Breast epithelium (tissue), 4 donors: ENCODE measurements around the gene ABHD12B. TPM values are rescaled to one million over a fixed set of nuclear protein-coding genes. Genes with fewer than 3 reads are reported as not detected.

ENCODE experiments used
- DNase-seq, 2 donors: peaks; one replicate each; pipeline ENCODE4 v3.0.0-alpha.2; 2019; ENCODE audit warnings: low spot score in 2 of 2
- H3K27ac ChIP-seq, 2 donors: fragments of 200-600 bp; sonication (generic) in 1 of 2; one replicate each; pipeline ENCODE4 v1.5.1; 2016 to 2019; ENCODE audit warnings: mild to moderate bottlenecking in 1 of 2
- H3K27me3 ChIP-seq, 2 donors: fragments of 200-600 bp; sonication (generic) in 1 of 2; one replicate each; pipeline versions ENCODE4 v1.5.1 to v1.6.0; 2017 to 2019; ENCODE audit warnings: control low read depth in 1 of 2, mild to moderate bottlenecking in 1 of 2
- H3K36me3 ChIP-seq: fragments of 200-600 bp; one replicate; pipeline ENCODE4 v1.5.1; 2019
- H3K4me1 ChIP-seq, 2 donors: fragments of 200-600 bp; sonication (generic); one replicate each; pipeline ENCODE4 v1.5.1; 2016 to 2019; ENCODE audit warnings: control low read depth in 1 of 2
- H3K4me3 ChIP-seq, 3 donors: fragments of 200-600 bp; sonication (generic); 1 replicate in 2 of 3; 2 replicates in 1 of 3; pipeline ENCODE4 v1.5.1; 2016 to 2019; ENCODE audit warnings: mild to moderate bottlenecking in 3 of 3, moderate library complexity in 2 of 3
- H3K9me3 ChIP-seq, 2 donors: fragments of 200-600 bp; sonication (generic) in 1 of 2; one replicate each; pipeline ENCODE4 v1.5.1; 2016 to 2019; ENCODE audit warnings: control low read depth in 1 of 2
- POLR2A ChIP-seq: fragments of 450-650 bp; IDR thresholded peaks from one replicate; pipeline ENCODE4 v1.6.1; 2016; ENCODE audit warnings: antibody characterized with exemption, mild to moderate bottlenecking, moderate library complexity
- POLR2AphosphoS5 ChIP-seq, 3 donors: sonication (generic); formaldehyde crosslinking; IDR thresholded peaks; one replicate each; pipeline ENCODE4 v1.6.1; 2017; ENCODE audit warnings: antibody characterized with exemption in 3 of 3
- intact Hi-C: fragments of 100-400 bp; cut with DNase I; formaldehyde crosslinking; loops from one replicate; pipeline ENCODE4 v1.15.1; 2023; ENCODE audit warnings: low total_unique reads
- total RNA-seq, 3 donors: library from RNA; depleted of rRNA; stranded (reverse); fragments of >200 nt; gene quantifications; one replicate each; pipeline ENCODE4 v1.1.0, GENCODE V29; 2016
- TF ChIP-seq, protein P1 (sequence below), 3 donors: fragments of 450-650 bp; IDR thresholded peaks; one replicate each; pipeline ENCODE4 v1.5.1; 2016 to 2017; ENCODE audit warnings: antibody characterized with exemption in 3 of 3, mild to moderate bottlenecking in 3 of 3, moderate library complexity in 3 of 3

ABHD12B gene
- total RNA-seq, 3 donors from 2014 or later = not detected

DNA sequence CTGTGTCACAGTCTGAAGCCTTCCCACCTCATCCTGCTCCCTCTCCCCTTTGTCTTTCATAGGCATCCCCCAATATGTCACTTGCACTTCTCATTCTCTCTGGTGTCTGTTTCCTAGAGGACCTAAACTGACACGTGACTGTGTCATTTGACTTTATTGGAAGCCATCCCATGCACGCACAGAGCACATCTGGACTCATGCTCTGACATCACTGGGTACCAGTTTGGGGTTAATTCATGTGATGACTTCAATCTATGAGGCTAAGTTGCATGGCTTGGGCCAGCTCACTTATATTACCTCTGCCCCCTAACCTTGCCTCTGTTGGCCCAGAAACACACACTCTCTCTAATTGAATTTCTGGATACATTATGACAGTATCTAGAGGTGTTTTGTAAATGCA, 51.0 kb downstream of the ABHD12B start:
- Histone ChIP-seq H3K27me3 (no peaks in the 10 kb centered on the region), H3K4me3 (no peak overlapping the region), H3K4me1 (no peaks in the 10 kb centered on the region), H3K27ac (no peak overlapping the region), H3K36me3 (no peaks in the 10 kb centered on the region), H3K9me3 (no peaks in the 10 kb centered on the region)
- intact Hi-C loops = no loop called here
- TF ChIP-seq, protein P1, sequence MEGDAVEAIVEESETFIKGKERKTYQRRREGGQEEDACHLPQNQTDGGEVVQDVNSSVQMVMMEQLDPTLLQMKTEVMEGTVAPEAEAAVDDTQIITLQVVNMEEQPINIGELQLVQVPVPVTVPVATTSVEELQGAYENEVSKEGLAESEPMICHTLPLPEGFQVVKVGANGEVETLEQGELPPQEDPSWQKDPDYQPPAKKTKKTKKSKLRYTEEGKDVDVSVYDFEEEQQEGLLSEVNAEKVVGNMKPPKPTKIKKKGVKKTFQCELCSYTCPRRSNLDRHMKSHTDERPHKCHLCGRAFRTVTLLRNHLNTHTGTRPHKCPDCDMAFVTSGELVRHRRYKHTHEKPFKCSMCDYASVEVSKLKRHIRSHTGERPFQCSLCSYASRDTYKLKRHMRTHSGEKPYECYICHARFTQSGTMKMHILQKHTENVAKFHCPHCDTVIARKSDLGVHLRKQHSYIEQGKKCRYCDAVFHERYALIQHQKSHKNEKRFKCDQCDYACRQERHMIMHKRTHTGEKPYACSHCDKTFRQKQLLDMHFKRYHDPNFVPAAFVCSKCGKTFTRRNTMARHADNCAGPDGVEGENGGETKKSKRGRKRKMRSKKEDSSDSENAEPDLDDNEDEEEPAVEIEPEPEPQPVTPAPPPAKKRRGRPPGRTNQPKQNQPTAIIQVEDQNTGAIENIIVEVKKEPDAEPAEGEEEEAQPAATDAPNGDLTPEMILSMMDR (IDR thresholded peaks at IDR 0.05) = no peak
- TF ChIP-seq POLR2AphosphoS5 (IDR thresholded peaks at IDR 0.05) = no peak
- TF ChIP-seq POLR2A = no peak
- DNase-seq = no peak

DNA sequence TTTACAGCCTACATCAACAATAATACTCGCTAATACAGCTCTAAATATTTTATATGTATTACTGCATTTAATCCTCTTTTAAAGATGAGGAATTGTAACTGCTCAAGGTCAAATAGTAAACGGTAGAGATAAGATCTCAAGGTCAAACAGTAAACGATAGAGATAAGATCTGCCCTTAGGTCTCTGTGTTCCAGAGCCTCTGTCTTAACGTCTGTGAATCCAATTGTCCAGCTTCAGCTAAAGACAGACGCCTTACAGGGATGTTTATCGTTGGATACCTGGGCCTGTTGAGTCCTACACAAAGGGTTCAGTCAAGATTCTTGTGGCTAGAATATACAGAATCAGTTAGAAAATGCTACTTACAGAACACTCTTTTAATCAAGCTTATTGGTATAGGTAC, 52.4 kb downstream of the ABHD12B start:
- no peaks in the 10 kb centered on the region for H3K36me3 ChIP-seq
- TF ChIP-seq, protein P1 (IDR thresholded peaks at IDR 0.05) = no peak
- no peak for TF ChIP-seq POLR2AphosphoS5 (IDR thresholded peaks at IDR 0.05)
- TF ChIP-seq POLR2A = no peak

DNA sequence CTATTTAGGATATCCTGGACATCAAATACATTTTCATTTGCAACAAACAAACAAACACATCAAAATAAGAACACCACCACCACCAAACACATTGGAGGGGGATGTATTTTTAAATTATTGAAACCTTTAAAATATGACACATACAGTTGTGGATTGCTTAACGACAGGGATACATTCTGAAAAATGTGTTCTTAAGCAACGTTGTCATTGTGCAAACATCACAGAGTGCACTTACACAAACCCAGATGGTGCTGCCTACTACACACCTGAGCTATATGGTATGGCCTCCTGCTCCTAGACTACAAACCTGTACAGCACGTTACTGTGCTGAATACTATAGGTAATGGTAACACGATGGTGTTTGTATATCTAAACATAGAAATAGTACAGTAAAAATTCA, 53.0 kb downstream of the ABHD12B start:
- H3K27ac ChIP-seq = no peak overlapping the region
- H3K4me1 ChIP-seq = no peaks in the 10 kb centered on the region
- intact Hi-C loops = no loop called here
- no peaks in the 10 kb centered on the region for H3K27me3 ChIP-seq
- TF ChIP-seq POLR2AphosphoS5 (IDR thresholded peaks at IDR 0.05) (no peak), POLR2A (no peak)
- TF ChIP-seq, protein P1 (IDR thresholded peaks at IDR 0.05) = no peak
- H3K4me3 ChIP-seq = no peak overlapping the region
- no peaks in the 10 kb centered on the region for H3K36me3 ChIP-seq
- no peaks in the 10 kb centered on the region for H3K9me3 ChIP-seq
- no peak for DNase-seq

More for the DNA sequence above, 52.4 kb downstream of the ABHD12B start:
- DNase-seq = no peak
- no peaks in the 10 kb centered on the region for H3K27me3 ChIP-seq
- no peak overlapping the region for H3K27ac ChIP-seq
- H3K4me3 ChIP-seq = no peak overlapping the region
- H3K4me1 ChIP-seq = no peaks in the 10 kb centered on the region
- intact Hi-C loops = no loop called here
- no peaks in the 10 kb centered on the region for H3K9me3 ChIP-seq

DNA sequence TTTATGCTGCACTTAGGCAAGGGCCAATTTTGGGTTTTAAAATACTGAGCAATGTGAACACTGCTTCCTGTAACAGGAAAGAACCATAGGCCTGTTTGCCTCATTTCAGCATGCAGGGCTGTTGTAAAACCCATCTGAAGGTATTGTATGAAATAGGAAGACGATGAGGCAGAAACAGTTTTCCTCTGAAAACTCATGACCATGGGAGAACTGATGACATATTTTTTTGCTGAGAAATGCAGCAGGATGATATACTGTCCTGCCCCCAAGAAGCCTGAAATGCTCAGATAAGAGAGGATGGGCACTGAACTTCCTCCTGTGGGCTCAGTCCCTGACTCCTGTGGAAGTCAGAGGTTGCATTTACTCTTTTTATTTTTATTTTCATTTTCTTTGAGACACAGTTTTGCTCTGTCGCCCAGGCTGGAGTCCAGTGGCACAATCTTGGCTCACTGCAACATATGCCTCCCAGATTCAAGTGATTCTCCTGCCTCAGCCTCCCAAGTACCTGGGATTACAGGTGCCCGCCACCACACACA, 55.1 kb downstream of the ABHD12B start:
- Histone ChIP-seq H3K9me3 (no peaks in the 10 kb centered on the region), H3K4me1 (no peaks in the 10 kb centered on the region), H3K27ac (no peak overlapping the region), H3K4me3 (no peak overlapping the region), H3K36me3 (no peaks in the 10 kb centered on the region), H3K27me3 (no peaks in the 10 kb centered on the region)
- no peak for DNase-seq
- no peak for TF ChIP-seq POLR2A
- TF ChIP-seq POLR2AphosphoS5 (IDR thresholded peaks at IDR 0.05) = no peak
- TF ChIP-seq, protein P1 (IDR thresholded peaks at IDR 0.05) = no peak
- intact Hi-C loops = no loop called here

DNA sequence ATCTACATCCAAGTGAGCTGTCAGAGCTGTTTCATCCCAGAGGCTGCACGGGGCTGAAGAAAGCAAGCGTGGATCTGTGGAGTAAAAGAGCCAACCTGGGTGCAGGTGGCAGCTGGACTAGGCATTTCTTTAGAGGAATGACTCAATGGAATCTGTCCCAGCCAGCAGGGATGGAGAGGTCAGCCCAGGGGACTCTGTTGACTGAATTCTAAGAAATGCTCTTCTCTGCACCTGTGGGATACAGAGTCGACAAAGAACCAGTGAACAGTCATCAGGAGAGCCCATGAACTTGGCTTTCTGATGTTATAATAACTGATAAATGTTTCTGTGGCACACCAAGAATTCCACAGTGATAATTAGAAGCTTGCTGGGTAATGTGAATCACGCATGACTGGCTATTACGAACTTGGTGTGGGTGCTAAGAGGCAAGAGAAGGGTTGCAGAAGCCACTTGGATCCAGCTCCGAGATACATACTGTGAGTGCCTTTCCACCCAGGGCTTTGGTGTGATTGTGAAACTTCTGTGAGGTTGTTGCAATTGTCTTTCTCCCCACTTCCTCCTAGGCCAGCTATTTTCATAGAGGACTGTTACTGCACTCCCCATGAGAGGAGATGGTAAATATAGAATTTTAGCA, 56.3 kb downstream of the ABHD12B start:
- H3K4me3 ChIP-seq = no peak overlapping the region
- no peak for DNase-seq
- TF ChIP-seq POLR2AphosphoS5 (IDR thresholded peaks at IDR 0.05) (no peak), POLR2A (no peak)
- TF ChIP-seq, protein P1 (IDR thresholded peaks at IDR 0.05) = no peak
- H3K27me3 ChIP-seq = no peaks in the 10 kb centered on the region
- no peaks in the 10 kb centered on the region for H3K36me3 ChIP-seq
- peak overlapping the region in 1 of 2 donors; percentile 32 for H3K27ac ChIP-seq
- H3K4me1 ChIP-seq = no peaks in the 10 kb centered on the region
- intact Hi-C loops = no loop called here
- no peaks in the 10 kb centered on the region for H3K9me3 ChIP-seq
